GM20431 (cell line): ENCODE measurements around the gene NGLY1.

ENCODE experiments used
- in situ Hi-C: fragments of 300-500 bp; cut with MseI, MboI; formaldehyde crosslinking; loops from one replicate; pipeline ENCODE4 v1.15.0; 2020; ENCODE audit warnings: low sequenced_read_pairs; ENCODE audit not compliant: unreplicated experiment

Gene NGLY1

DNA sequence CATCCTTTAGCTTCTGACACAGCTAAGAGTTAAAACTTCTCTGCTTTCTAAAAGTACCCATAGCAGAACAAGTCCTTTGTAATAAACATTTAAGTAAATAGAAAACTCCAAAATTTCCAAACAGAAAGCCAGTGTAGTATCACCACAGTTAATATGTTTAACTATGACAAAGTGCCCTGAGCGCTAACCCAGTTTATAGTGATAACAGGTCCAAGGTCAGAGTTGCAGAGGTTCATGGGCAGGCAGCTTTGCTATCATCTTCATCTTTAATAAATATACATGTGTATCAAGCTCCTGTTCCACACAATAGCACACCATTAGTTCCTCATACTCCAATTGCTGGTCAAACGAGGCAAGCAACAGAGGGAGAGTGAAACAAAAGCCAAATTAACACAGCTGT, 106.1 kb downstream of the NGLY1 start:
- in situ Hi-C loops = no loop called here

DNA sequence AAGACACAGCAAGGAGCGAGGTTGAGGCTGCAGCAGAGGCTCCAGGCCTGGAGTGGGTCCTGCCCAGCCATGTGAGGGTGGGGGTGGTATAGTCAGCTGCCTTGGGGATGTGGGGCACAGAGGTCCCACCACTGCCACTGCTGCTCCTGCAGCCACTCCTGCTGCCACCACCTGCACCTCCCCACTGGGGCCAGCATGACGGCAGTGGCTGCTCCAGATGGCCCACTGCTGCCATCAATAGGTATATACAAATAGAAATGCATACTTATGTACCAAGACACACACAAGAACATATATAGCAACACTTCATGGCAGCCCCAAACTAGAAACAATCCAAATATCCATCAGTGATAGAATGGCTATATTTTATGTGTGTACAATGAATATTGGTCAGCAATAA, 108.6 kb downstream of the NGLY1 start:
- in situ Hi-C loops = no loop called here

DNA sequence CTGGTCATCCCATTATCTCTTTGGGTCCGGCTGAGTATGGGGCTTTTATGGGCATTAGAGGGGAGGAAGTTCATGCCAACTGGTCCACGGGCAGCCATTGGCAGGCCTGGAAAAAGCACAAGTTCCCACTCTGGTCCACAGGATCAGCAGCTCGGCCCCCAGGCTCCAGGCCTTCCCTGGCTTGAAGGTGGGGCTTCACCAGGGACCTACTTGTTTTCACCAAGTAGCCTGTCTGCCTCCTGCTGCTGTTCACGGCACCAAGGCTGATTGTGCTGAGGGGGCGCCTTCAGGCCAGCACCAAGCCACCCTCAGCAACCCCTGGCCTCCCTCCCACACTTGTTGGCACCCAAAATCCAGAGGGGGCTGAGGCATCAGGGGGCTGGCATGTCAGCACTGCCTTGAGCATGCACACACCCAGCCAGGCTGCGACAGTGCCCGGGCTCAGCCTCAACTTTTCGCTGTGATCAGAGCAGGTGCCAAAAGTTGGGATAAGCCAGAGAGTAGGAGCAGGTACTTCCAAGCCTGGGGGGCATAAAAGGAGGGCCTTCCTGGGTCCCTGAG, 109.4 kb downstream of the NGLY1 start:
- in situ Hi-C loops = no loop called here
